HCT116 (cell line): ENCODE results near the gene DHCR7. TPM values are rescaled to one million over a fixed set of nuclear protein-coding genes. Genes with fewer than 3 reads are reported as not detected.

Experiments used
- ATAC-seq: fragments of 200-7000 bp; cut with Tn5 transposase; 2 replicates; pipeline ENCODE4 v1.9.1; 2020; ENCODE audit warnings: mild to moderate bottlenecking, moderate library complexity
- BruUV-seq: library from RNA; stranded (reverse); fragments of 400-500 nt; replicated peaks from 2 replicates; lab custom pipeline; 2021; lab: Mats Ljungman, UMichigan
- CTCF ChIA-PET: fragments of 300-600 bp; sonication (Branson Sonifier 250); formaldehyde crosslinking; loops from one replicate; lab custom pipeline; 2021; ENCODE audit warnings: antibody characterized with exemption; lab: Charles Lee
- POLR2A ChIA-PET: fragments of 300-600, 350-600 bp; sonication (Branson Sonifier 250); formaldehyde crosslinking; loops from one replicate; lab custom pipeline; 2021; ENCODE audit warnings: antibody characterized with exemption; lab: Charles Lee
- RAD21 ChIA-PET, 2 experiments: fragments of 300-600 bp; sonication (Branson Sonifier 250); formaldehyde crosslinking; loops; one replicate each; lab custom pipeline; 2023; ENCODE audit warnings: low total read pairs in 2 of 2; ENCODE audit not compliant: uncharacterized antibody in 2 of 2, unreplicated experiment in 2 of 2, low non-redundant PET in 1 of 2; lab: Charles Lee
- DNase-seq: peaks from one replicate; pipeline ENCODE4 v3.0.0-alpha.2; 2010; ENCODE audit warnings: low read depth, low spot score
- H2AFZ ChIP-seq: fragments of 200-600 bp; shearing (Covaris generic), sonication (generic); 2 replicates; pipeline ENCODE4 v1.6.1; 2017; ENCODE audit warnings: low read depth, mixed run types, mixed read lengths, antibody characterized with exemption, low read length; ENCODE audit not compliant: poor library complexity, severe bottlenecking
- H3K27ac ChIP-seq: 2 replicates; pipeline ENCODE4 v1.5.1; 2012; ENCODE audit warnings: low read depth, low read length
- H3K27me3 ChIP-seq: fragments of 200-600 bp; sonication (generic); 2 replicates; pipeline ENCODE4 v1.6.1; 2016; ENCODE audit warnings: mixed run types, low read length, mixed read lengths; ENCODE audit not compliant: insufficient read depth
- H3K36me3 ChIP-seq, 2 experiments: fragments of 200-500 bp in 1 of 2; fragments of 200-600 bp in 1 of 2; sonication (Bioruptor generic) in 1 of 2; sonication (generic) in 1 of 2; 2 replicates each; pipeline versions ENCODE4 v1.5.1 to v1.6.1; 2014 to 2016; ENCODE audit warnings: low read length in 2 of 2, inconsistent platforms in 1 of 2, mixed read lengths in 1 of 2, mixed run types in 1 of 2; ENCODE audit not compliant: insufficient read depth in 2 of 2, control insufficient read depth in 1 of 2
- H3K4me1 ChIP-seq, 2 experiments: fragments of 200-600 bp in 1 of 2; sonication (generic) in 1 of 2; 2 replicates each; pipeline versions ENCODE4 v1.5.1 to v1.6.1; 2012 to 2017; ENCODE audit warnings: low read length in 2 of 2, inconsistent platforms in 1 of 2, mild to moderate bottlenecking in 1 of 2, mixed read lengths in 1 of 2, mixed run types in 1 of 2, moderate library complexity in 1 of 2; ENCODE audit not compliant: insufficient read depth in 2 of 2, control insufficient read depth in 1 of 2
- H3K4me2 ChIP-seq: fragments of 200-600 bp; sonication (generic); 2 replicates; pipeline ENCODE4 v1.6.1; 2017; ENCODE audit warnings: mixed run types, low read length, mixed read lengths
- H3K4me3 ChIP-seq, 2 experiments: fragments of 200-600 bp in 1 of 2; sonication (generic) in 1 of 2; replicated peaks in 1 of 2; 2 replicates each; pipeline ENCODE4 v1.5.1; 2011 to 2016; ENCODE audit warnings: low read length in 2 of 2, control low read depth in 1 of 2, low read depth in 1 of 2, mild to moderate bottlenecking in 1 of 2, mixed read lengths in 1 of 2, mixed run types in 1 of 2
- H3K79me2 ChIP-seq: fragments of 200-600 bp; sonication (generic); 2 replicates; pipeline ENCODE4 v1.6.1; 2017; ENCODE audit warnings: mild to moderate bottlenecking, mixed run types, low read length, moderate library complexity, mixed read lengths; ENCODE audit not compliant: insufficient read depth
- H3K9ac ChIP-seq: fragments of 200-600 bp; sonication (generic); 2 replicates; pipeline ENCODE4 v1.6.1; 2016; ENCODE audit warnings: low read length, mixed read lengths
- H3K9me2 ChIP-seq: fragments of 200-600 bp; sonication (generic), shearing (Covaris generic); 2 replicates; pipeline ENCODE4 v1.6.1; 2017; ENCODE audit warnings: mixed run types, mild to moderate bottlenecking, moderate library complexity; ENCODE audit not compliant: insufficient read depth
- H3K9me3 ChIP-seq, 2 experiments: fragments of 200-500 bp in 1 of 2; fragments of 200-600 bp in 1 of 2; sonication (Bioruptor generic) in 1 of 2; sonication (generic) in 1 of 2; 2 replicates each; pipeline ENCODE4 v1.6.1; 2014 to 2017; ENCODE audit warnings: low read length in 2 of 2, mixed read lengths in 2 of 2, inconsistent platforms in 1 of 2, low read depth in 1 of 2, mild to moderate bottlenecking in 1 of 2, mixed run types in 1 of 2, moderate library complexity in 1 of 2; ENCODE audit not compliant: control insufficient read depth in 1 of 2, insufficient read depth in 1 of 2
- H4K20me1 ChIP-seq: fragments of 200-600 bp; sonication (generic), shearing (Covaris generic); 2 replicates; pipeline ENCODE4 v1.6.1; 2017; ENCODE audit warnings: mixed run types, mild to moderate bottlenecking, moderate library complexity; ENCODE audit not compliant: insufficient read depth
- CTCF ChIP-seq, 3 experiments: fragments of 200-600 bp in 1 of 3; sonication (generic) in 1 of 3; IDR thresholded peaks in 2 of 3; conservative IDR thresholded peaks in 1 of 3; 2 replicates each; pipeline ENCODE4 v1.5.1; 2012 to 2017; ENCODE audit warnings: low read depth in 2 of 3, low read length in 2 of 3, antibody characterized with exemption in 1 of 3, borderline replicate concordance in 1 of 3, control low read depth in 1 of 3, mild to moderate bottlenecking in 1 of 3, mixed read lengths in 1 of 3, mixed run types in 1 of 3, moderate library complexity in 1 of 3; ENCODE audit not compliant: insufficient read depth in 1 of 3
- EGR1 ChIP-seq: IDR thresholded peaks from 2 replicates; pipeline ENCODE4 v1.6.1; 2012; ENCODE audit warnings: low read depth
- ELF1 ChIP-seq: IDR thresholded peaks from 2 replicates; pipeline ENCODE4 v1.6.1; 2012; ENCODE audit warnings: low read depth, borderline replicate concordance
- FOSL1 ChIP-seq: IDR thresholded peaks from 2 replicates; pipeline ENCODE4 v1.6.1; 2012; ENCODE audit warnings: low read depth
- MAX ChIP-seq: IDR thresholded peaks from 2 replicates; pipeline ENCODE4 v1.6.1; 2012
- POLR2AphosphoS5 ChIP-seq: IDR thresholded peaks from 2 replicates; pipeline ENCODE4 v1.6.1; 2011; ENCODE audit warnings: mild to moderate bottlenecking, low read depth, low read length, moderate library complexity
- REST ChIP-seq: IDR thresholded peaks from 2 replicates; pipeline ENCODE4 v1.6.1; 2012; ENCODE audit warnings: low read depth
- SIN3A ChIP-seq: IDR thresholded peaks from 2 replicates; pipeline ENCODE4 v1.6.1; 2012; ENCODE audit warnings: low read depth
- SP1 ChIP-seq: IDR thresholded peaks from 2 replicates; pipeline ENCODE4 v1.6.1; 2012; ENCODE audit warnings: low read depth
- SRF ChIP-seq: IDR thresholded peaks from 2 replicates; pipeline ENCODE4 v1.6.1; 2012; ENCODE audit warnings: low read depth
- ZFX ChIP-seq: fragments of 450-650 bp; IDR thresholded peaks from 2 replicates; pipeline ENCODE4 v1.6.1; 2017
- ZNF274 ChIP-seq: fragments of 200-500 bp; sonication (Bioruptor generic); IDR thresholded peaks from 2 replicates; pipeline ENCODE4 v1.6.1; 2014; ENCODE audit warnings: mild to moderate bottlenecking, low read depth, low read length, inconsistent platforms
- intact Hi-C: fragments of 100-400 bp; cut with micrococcal nuclease; formaldehyde crosslinking; loops from 2 replicates; pipeline ENCODE4 v1.10.0; 2022
- total RNA-seq: library from RNA; stranded (reverse); gene quantifications from one replicate; pipeline ENCODE4 v1.2.1, GENCODE V29; 2021; ENCODE audit not compliant: unreplicated experiment

Gene DHCR7
- total RNA-seq, 1 experiment from 2014 or later, result 115 TPM

- no peaks in the 10 kb centered on the region for H3K9me2 ChIP-seq
- no peaks in the 10 kb centered on the region for H3K4me1 ChIP-seq
- H3K9me3 ChIP-seq, result no peaks in the 10 kb centered on the region
- H3K36me3 ChIP-seq, result peaks cover 13 to 22% of the 10 kb centered on the region in 2 experiments; a peak in 3 of 4 replicates
- no TSS peak for BruUV-seq
- ChIA-PET POLR2A (no interaction called here), RAD21 (no interaction called here), CTCF (no interaction called here)
- no peak overlapping the region for H3K9ac ChIP-seq
- no peak for TF ChIP-seq POLR2AphosphoS5
- no peak for TF ChIP-seq ZFX
- TF ChIP-seq SP1, result no peak
- TF ChIP-seq FOSL1, result no peak
- TF ChIP-seq ZNF274, result no peak
- TF ChIP-seq MAX, result no peak
- TF ChIP-seq SRF, result no peak
- no peak for TF ChIP-seq ELF1
- no peak for TF ChIP-seq CTCF (IDR thresholded peaks at IDR 0.05 in 2 of 3, conservative IDR thresholded peaks at IDR 0.05 in 1 of 3; ENCODE audit: borderline replicate concordance in 1 of 3, insufficient read depth in 1 of 3, low read depth in 2 of 3, low read length in 2 of 3)
- TF ChIP-seq SIN3A, result no peak
- TF ChIP-seq EGR1, result no peak
- no peak for TF ChIP-seq REST
- intact Hi-C loops, result no loop called here
- ATAC-seq (no peak), DNase-seq (no peak)
- H3K27me3 ChIP-seq, result no peaks in the 10 kb centered on the region
- H4K20me1 ChIP-seq, result no peaks in the 10 kb centered on the region
- no peak overlapping the region for H3K4me2 ChIP-seq
- no peak overlapping the region for H3K4me3 ChIP-seq
- no peak overlapping the region for H3K27ac ChIP-seq
- H2AFZ ChIP-seq, result no peak overlapping the region
- no peaks in the 10 kb centered on the region for H3K79me2 ChIP-seq
Observed at GRCh38 chr11:71463331-71464211, 15.4 kb upstream of the DHCR7 start.
